Gastroesophageal sphincter (tissue), 4 donors: ENCODE measurements around the gene PYGM. TPM values are rescaled to one million over a fixed set of nuclear protein-coding genes. Genes with fewer than 3 reads are reported as not detected.

Source experiments
- ATAC-seq: fragments of 150-250 bp; one replicate; pipeline ENCODE4 v1.9.1; 2016; ENCODE audit warnings: mild to moderate bottlenecking, moderate library complexity
- H3K27ac ChIP-seq, 4 donors: fragments of 200-600 bp; sonication (generic) in 3 of 4; 1 replicate in 3 of 4; 2 replicates in 1 of 4; pipeline ENCODE4 v1.5.1; 2016 to 2019
- H3K27me3 ChIP-seq: fragments of 200-600 bp; sonication (generic); one replicate; pipeline ENCODE4 v1.5.1; 2019
- H3K36me3 ChIP-seq, 2 donors: fragments of 200-600 bp; sonication (generic); one replicate each; pipeline ENCODE4 v1.5.1; 2019; ENCODE audit warnings: control low read depth in 1 of 2
- H3K4me1 ChIP-seq, 3 donors: fragments of 200-600 bp; sonication (generic); 1 replicate in 2 of 3; 2 replicates in 1 of 3; pipeline ENCODE4 v1.5.1; 2016 to 2019; ENCODE audit warnings: control low read depth in 2 of 3
- H3K4me3 ChIP-seq, 2 donors: fragments of 200-600 bp; sonication (generic); one replicate each; pipeline ENCODE4 v1.5.1; 2019; ENCODE audit warnings: mild to moderate bottlenecking in 1 of 2, moderate library complexity in 1 of 2
- H3K9me3 ChIP-seq, 3 donors: fragments of 200-600 bp; sonication (generic); one replicate each; pipeline ENCODE4 v1.5.1; 2017 to 2019; ENCODE audit warnings: control low read depth in 2 of 3
- EP300 ChIP-seq: sonication (generic); formaldehyde crosslinking; IDR thresholded peaks from one replicate; pipeline ENCODE4 v1.6.1; 2017; ENCODE audit warnings: antibody characterized with exemption, mild to moderate bottlenecking
- POLR2A ChIP-seq, 2 donors: fragments of 450-650 bp; IDR thresholded peaks; one replicate each; pipeline ENCODE4 v1.6.1; 2017; ENCODE audit warnings: antibody characterized with exemption in 2 of 2, mild to moderate bottlenecking in 2 of 2, moderate library complexity in 1 of 2
- POLR2AphosphoS5 ChIP-seq: sonication (generic); formaldehyde crosslinking; IDR thresholded peaks from one replicate; pipeline ENCODE4 v1.6.1; 2017; ENCODE audit warnings: antibody characterized with exemption
- WGBS, 2 donors: methylation state at CpG; one replicate each; pipeline ENCODE4 v1.1.5; 2018; ENCODE audit warnings: low coverage in 1 of 2; 5-methylcytosine and 5-hydroxymethylcytosine counted together
- total RNA-seq, 4 donors: library from RNA; depleted of rRNA; stranded (reverse); fragments of >200 nt; gene quantifications; one replicate each; pipeline ENCODE4 v1.1.0, GENCODE V29; 2016
- TF ChIP-seq, protein P1 (sequence below), 4 experiments: fragments of 200-600 bp in 2 of 4; fragments of 450-650 bp in 2 of 4; sonication (generic) in 1 of 4; IDR thresholded peaks; one replicate each; pipeline ENCODE4 v1.5.1; 2017 to 2019; ENCODE audit warnings: antibody characterized with exemption in 4 of 4, mild to moderate bottlenecking in 2 of 4, moderate library complexity in 2 of 4

The PYGM gene
- total RNA-seq, 4 donors from 2014 or later, result 10.5 to 55.2 (median 32.8) TPM

DNA sequence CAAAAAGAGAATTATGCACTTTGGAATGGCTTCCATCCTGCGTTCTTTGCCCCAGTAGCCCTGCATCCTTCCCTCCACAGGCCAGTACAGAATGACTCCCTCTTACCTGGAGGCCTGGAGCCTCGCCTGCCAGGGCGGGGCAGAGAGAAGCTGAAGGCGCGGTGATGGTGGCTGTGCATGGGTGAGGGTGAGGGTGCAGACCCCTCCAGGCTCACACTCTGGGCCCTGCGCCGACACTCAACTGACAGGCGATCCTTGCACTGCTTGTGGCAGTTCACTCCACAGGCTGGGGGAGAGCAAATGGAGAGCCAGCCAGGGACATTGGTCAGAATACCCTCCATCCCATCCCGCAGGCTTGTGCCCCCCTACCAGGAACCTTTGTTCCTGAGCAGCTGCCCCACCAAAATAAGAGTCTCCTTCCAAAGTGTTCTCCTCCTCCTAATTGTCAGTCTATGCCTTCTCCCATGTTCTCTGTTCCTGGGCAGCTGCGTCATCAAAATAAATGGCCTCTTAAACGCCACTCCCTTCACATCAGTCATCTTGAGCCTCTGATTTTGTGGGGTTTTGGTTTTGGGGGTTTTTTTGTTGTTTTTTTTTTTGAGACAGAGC is 30.9 kb downstream of the PYGM start:
- WGBS, 2 donors, result 79 to 81% methylated on average over 3 to 5 of the region's 11 CpGs
- H3K9me3 ChIP-seq, result no peaks in the 10 kb centered on the region
- peaks cover 0 to 6% (median 0%) of the 10 kb centered on the region in 3 donors for H3K4me1 ChIP-seq
- H3K36me3 ChIP-seq, result peaks cover 0 to 68% of the 10 kb centered on the region in 2 donors
- TF ChIP-seq, protein P1, sequence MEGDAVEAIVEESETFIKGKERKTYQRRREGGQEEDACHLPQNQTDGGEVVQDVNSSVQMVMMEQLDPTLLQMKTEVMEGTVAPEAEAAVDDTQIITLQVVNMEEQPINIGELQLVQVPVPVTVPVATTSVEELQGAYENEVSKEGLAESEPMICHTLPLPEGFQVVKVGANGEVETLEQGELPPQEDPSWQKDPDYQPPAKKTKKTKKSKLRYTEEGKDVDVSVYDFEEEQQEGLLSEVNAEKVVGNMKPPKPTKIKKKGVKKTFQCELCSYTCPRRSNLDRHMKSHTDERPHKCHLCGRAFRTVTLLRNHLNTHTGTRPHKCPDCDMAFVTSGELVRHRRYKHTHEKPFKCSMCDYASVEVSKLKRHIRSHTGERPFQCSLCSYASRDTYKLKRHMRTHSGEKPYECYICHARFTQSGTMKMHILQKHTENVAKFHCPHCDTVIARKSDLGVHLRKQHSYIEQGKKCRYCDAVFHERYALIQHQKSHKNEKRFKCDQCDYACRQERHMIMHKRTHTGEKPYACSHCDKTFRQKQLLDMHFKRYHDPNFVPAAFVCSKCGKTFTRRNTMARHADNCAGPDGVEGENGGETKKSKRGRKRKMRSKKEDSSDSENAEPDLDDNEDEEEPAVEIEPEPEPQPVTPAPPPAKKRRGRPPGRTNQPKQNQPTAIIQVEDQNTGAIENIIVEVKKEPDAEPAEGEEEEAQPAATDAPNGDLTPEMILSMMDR (IDR thresholded peaks at IDR 0.05), result no peak
- no peak for TF ChIP-seq POLR2AphosphoS5
- TF ChIP-seq EP300, result no peak
- no peak for TF ChIP-seq POLR2A (IDR thresholded peaks at IDR 0.05)
- H3K27me3 ChIP-seq, result no peaks in the 10 kb centered on the region
- H3K27ac ChIP-seq, result no peak overlapping the region
- H3K4me3 ChIP-seq, result no peak overlapping the region
- no peak for ATAC-seq

GRCh38 chr11:64726867-64727530 is 32.8 kb downstream of the PYGM start:
- Histone ChIP-seq H3K36me3 (peaks cover 0 to 49% of the 10 kb centered on the region in 2 donors), H3K27ac (no peak overlapping the region), H3K9me3 (no peaks in the 10 kb centered on the region), H3K27me3 (peaks cover 10% of the 10 kb centered on the region), H3K4me3 (no peak overlapping the region), H3K4me1 (peaks cover 0 to 13% (median 4%) of the 10 kb centered on the region in 3 donors)
- 56 to 72% methylated on average over 5 to 6 of the region's 7 CpGs for WGBS, 2 donors
- ATAC-seq, result no peak
- TF ChIP-seq, protein P1 (IDR thresholded peaks at IDR 0.05), result no peak
- TF ChIP-seq POLR2AphosphoS5, result no peak
- no peak for TF ChIP-seq EP300
- no peak for TF ChIP-seq POLR2A (IDR thresholded peaks at IDR 0.05)

GRCh38 chr11:64726211-64726641 is 33.5 kb downstream of the PYGM start:
- Histone ChIP-seq H3K9me3 (no peaks in the 10 kb centered on the region), H3K27ac (no peak overlapping the region), H3K4me1 (peaks cover 0 to 13% (median 4%) of the 10 kb centered on the region in 3 donors), H3K27me3 (peaks cover 18% of the 10 kb centered on the region), H3K4me3 (no peak overlapping the region), H3K36me3 (peaks cover 0 to 41% of the 10 kb centered on the region in 2 donors)
- ATAC-seq, result no peak
- WGBS, 2 donors, result no CpG with 5 or more reads among the region's 9 CpGs
- TF ChIP-seq EP300 (no peak), POLR2AphosphoS5 (no peak), POLR2A (IDR thresholded peaks at IDR 0.05) (no peak)
- TF ChIP-seq, protein P1 (IDR thresholded peaks at IDR 0.05), result no peak

GRCh38 chr11:64724863-64725532 is 34.8 kb downstream of the PYGM start:
- TF ChIP-seq, protein P1 (IDR thresholded peaks at IDR 0.05), result no peak
- TF ChIP-seq POLR2A (IDR thresholded peaks at IDR 0.05) (no peak), POLR2AphosphoS5 (no peak), EP300 (no peak)
- 59% methylated on average over 5 of the region's 7 CpGs; no CpG with 5 or more reads in 1 of the 2 donors for WGBS, 2 donors
- ATAC-seq, result no peak
- Histone ChIP-seq H3K4me3 (no peak overlapping the region), H3K27ac (no peak overlapping the region), H3K27me3 (peaks cover 30% of the 10 kb centered on the region), H3K9me3 (no peaks in the 10 kb centered on the region), H3K4me1 (peaks cover 0 to 12% (median 4%) of the 10 kb centered on the region in 3 donors), H3K36me3 (peaks cover 0 to 32% of the 10 kb centered on the region in 2 donors)
